GM19099 (cell line): Measurements from ENCODE around the gene ZAP70.

Source experiments
- POLR2A ChIP-seq: IDR thresholded peaks from 3 replicates; pipeline ENCODE4 v1.6.1; 2011; ENCODE audit warnings: low read depth; ENCODE audit not compliant: insufficient read length; ENCODE audit errors: extremely low read depth

Gene ZAP70

DNA sequence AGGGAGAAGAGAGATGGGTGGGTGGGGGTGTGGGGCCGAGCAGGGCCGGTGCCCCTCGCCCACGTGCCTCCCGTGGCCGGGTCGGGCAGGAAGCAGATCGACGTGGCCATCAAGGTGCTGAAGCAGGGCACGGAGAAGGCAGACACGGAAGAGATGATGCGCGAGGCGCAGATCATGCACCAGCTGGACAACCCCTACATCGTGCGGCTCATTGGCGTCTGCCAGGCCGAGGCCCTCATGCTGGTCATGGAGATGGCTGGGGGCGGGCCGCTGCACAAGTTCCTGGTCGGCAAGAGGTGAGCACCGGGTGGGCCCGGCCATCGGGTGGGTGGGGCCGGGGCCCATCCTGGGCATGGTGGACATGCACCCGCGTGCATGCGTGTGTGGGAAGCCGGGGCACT lies 21.8 kb downstream of the ZAP70 start:
- no peak for TF ChIP-seq POLR2A

DNA sequence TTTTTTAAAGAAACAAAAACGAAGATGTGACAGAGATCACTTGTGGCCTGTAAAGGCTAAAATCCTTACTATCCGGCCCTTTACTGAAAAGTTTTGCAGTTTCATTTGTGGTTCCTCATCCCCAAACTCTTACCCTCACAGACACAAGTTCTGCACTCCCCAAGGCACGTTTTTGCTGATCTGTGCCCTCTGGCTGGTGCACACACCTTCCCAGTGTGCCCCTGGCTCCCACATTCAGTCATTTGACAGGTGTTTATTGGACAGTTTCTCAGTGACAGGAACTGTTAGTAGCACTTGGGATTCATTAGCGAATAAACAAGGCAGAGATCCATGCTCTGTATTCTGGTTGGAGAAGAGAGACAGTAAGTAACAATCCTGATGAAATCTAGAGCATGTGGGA lies 22.8 kb downstream of the ZAP70 start:
- TF ChIP-seq POLR2A = no peak

DNA sequence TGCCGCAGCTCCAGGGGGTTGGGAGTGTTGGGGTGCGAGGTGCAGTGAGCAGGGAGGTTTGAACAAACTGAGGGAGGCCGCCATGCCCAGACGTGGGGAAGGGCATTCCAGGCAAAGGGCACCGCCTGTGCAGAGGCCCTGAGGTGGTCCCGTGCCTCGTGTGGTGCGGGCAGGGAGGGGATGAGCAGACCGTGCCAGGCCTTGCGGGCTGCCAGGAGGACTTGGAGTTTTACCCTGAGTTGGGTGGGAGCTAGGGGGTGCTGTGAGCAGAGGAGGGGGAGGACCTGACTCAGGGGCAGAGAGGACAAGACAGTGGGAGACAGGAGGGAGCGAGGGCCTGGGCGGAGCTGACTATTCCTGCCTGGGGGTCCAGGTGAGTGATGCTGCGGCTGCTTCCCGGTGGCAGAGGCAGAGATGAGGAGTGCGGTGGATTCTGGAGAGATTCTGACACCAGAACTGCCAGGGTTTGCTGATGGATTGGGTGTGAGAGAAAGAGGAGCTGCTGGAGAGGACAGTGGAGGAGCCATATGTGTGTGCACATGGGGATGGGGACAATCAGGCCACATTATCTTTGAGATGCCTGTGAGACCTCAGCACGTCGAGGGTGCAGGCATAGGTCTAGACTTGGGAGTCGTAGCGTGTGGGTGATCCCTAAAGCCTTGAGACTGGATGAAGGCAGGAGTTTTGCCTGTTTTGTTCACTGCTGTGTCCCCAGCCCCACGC lies 23.4 kb downstream of the ZAP70 start:
- no peak for TF ChIP-seq POLR2A

DNA sequence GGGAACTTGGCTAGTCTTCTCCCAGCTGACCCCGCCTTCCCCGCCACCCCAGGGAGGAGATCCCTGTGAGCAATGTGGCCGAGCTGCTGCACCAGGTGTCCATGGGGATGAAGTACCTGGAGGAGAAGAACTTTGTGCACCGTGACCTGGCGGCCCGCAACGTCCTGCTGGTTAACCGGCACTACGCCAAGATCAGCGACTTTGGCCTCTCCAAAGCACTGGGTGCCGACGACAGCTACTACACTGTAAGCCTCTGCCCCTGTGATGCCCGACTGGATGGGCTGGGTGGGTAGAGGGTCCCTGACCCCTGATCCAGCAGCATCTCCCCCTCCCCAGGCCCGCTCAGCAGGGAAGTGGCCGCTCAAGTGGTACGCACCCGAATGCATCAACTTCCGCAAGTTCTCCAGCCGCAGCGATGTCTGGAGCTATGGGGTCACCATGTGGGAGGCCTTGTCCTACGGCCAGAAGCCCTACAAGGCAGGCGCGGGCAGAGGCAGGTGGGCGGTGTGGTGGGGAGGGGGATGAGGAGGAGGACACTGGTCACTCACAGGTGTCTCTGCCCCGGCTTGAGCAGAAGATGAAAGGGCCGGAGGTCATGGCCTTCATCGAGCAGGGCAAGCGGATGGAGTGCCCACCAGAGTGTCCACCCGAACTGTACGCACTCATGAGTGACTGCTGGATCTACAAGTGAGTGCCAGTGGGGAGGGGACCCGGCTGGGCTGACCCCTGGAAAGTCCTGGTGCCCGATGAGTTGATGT lies 24.2 kb downstream of the ZAP70 start:
- no peak for TF ChIP-seq POLR2A

DNA sequence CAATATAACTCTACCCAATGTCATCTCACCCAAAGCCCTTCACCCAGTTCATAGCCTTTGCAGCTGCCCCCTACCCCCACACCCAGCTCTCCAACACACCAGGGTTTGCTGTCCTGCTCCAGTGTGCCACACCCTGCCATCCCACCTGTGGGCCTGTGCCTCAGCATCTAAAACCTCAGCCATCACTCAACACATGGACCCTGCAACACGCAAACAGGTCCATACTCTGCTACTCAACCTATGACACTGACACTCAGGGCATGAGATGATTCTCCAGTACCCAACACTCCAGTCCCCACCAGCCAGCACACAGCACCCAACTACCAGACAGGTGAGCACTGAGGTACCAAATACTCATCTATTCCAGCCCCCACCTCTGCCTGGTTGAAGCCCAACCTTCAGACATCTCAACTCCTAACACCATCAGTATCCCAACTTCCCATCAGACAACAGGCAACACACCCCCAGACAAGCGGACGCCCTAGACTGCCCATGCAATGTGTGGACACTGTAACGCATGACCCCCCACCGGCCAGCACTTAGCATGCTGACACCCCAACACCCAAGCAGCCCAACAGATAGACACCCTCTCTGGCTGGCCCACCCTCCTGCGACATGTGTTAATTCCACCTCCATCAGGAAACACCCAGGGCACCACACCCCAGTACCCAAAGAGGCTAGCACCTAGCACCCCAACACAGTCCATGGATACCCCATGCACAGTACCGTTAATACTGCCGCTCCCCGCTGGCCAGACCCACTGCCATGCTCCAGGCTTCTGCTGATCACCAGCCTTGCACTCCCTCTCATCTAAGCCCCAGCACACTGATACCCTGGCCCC lies 25.0 kb downstream of the ZAP70 start:
- no peak for TF ChIP-seq POLR2A

DNA sequence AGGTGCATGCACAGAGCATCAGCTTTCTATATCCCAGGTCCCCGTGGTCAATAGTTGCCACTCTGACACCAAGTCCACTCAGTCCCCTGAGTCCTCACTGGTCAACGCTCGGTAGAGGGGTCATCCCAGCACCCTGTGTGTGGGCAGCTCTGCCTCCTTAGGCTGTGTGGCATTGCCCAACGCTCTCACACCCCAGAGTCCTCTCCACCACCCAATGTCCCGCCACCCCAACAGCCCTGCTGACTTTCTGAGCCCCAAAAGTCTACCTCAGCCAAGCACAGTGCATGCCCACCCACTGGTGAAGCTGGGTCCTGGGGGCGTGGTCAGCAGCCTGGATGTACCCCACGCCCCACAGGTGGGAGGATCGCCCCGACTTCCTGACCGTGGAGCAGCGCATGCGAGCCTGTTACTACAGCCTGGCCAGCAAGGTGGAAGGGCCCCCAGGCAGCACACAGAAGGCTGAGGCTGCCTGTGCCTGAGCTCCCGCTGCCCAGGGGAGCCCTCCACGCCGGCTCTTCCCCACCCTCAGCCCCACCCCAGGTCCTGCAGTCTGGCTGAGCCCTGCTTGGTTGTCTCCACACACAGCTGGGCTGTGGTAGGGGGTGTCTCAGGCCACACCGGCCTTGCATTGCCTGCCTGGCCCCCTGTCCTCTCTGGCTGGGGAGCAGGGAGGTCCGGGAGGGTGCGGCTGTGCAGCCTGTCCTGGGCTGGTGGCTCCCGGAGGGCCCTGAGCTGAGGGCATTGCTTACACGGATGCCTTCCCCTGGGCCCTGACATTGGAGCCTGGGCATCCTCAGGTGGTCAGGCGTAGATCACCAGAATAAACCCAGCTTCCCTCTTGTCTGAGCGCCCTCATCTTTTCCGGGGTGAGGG lies 25.9 kb downstream of the ZAP70 start:
- TF ChIP-seq POLR2A = no peak

DNA sequence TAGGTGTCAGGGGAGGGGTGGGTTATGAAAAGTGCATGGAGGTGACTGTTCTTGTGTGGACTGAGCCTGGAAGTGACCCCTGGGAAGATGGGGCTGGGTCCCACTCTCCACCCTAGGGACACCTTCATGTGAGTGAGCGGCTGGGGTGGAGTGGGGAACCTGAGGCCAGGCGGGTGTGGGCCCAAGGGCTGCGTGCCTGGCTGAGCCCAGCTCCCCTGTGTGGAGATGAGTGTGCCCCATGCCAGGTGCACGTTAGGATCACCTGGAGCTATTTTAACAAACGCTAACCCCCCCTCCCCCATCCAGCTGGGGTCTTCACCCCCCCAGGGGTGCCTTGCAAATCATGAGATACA lies 26.5 kb downstream of the ZAP70 start:
- no peak for TF ChIP-seq POLR2A

DNA sequence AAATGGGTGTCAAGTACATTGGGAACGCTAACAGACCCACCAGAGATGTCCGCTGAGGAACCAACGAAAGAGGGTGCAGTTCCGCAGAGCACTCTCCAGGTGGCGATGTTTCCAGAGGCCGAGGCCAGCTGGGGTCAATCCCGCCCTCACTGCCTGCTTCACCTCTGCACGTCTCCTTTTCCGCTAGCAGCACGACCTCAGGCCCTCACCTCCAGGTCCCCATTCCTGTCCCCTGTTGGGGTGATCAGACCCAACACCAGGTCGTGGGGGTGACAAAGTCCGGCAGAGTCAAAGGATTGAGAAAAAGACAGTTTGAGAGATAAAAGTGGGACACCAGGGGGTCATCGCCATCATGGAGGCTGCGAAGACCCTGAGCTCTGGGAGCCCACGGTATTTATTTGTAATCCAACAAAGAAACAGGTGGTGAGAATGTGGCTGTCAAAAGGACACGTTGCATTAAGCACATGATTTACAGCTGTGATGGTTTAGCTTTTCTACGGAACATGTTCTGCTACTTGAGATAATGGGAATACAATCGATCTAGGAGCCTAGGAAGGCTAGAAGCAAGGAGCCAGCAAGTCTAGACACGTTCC lies 27.3 kb downstream of the ZAP70 start:
- no peak for TF ChIP-seq POLR2A

DNA sequence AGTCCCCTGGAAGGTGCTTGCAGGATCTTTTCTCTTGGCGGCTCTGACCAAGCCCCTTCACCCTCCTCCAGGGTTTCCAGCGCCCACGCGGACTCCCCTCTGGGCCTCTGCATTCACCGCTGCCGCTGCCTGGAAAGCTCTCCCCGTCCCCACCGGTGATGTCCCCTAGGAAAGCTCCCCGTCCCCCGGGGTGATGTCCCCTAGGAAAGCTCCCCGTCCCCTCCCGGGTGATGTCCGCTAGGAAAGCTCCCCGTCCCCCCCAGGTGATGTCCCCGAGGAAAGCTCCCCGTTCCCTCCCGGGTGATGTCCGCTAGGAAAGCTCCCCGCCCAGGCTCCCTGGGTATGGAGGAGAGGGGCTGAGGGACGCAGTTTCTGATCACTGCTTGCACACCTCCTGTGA lies 27.9 kb downstream of the ZAP70 start:
- no peak for TF ChIP-seq POLR2A

DNA sequence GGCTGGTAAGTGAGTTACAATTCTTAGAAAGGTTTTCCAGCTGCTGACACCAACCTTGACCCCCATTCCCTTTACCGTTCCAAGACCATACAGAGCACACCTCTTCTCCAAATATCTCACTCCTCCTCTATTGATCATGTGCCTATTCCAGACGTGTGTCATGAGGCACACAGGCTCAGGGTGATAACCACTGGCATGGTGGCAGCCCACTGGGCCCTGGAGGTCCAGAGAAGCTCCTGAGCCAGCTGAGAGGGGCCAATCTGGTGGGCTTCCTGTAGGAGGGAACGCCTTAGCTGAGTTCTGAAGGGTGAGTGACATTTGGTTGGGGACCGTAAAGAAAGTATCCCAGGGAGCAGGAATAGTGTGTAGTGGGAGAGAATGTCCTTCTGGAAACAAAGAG lies 28.3 kb downstream of the ZAP70 start:
- TF ChIP-seq POLR2A = no peak

DNA sequence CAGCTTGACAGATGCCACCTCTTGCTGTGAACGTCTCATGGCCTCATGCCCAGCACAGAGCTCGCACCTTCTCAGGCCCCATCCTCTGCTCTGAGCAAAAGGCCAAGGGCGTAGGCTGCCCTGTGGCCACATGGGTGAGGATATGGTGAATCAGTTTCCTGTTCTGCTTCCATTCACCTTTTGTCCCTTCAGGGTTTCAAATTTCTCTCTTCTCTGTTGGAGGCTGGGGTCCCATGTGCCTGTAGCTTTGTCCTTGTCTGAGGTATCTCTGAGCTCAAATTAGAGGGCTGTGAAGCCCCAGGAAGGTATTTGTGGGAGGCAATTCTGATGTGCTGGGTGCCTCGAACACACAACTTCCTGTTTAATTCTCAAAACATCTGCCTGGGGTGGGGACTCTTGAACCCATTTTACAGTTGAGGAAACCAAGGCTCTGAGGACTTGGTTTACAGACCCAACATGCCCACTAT lies 29.0 kb downstream of the ZAP70 start:
- TF ChIP-seq POLR2A = no peak

DNA sequence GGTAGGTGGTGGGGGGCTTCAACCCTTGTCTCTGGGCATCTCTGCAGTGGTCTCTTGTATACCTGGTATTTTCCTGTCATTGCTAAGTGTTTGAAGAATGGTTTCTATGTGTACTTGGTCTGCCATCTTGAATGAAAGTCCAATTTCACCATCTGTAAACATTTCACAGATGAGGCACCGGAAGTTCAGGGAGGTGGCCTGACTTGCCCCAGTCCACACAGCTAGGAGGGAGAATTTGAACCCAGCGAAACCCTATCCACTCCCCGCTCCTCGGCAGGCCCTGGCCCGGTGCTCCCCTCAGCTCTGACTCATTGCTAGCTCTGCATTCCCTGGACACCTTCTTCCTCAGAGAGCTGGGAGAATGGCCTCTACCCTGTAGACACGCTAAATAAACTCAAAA lies 30.5 kb downstream of the ZAP70 start:
- TF ChIP-seq POLR2A = no peak

DNA sequence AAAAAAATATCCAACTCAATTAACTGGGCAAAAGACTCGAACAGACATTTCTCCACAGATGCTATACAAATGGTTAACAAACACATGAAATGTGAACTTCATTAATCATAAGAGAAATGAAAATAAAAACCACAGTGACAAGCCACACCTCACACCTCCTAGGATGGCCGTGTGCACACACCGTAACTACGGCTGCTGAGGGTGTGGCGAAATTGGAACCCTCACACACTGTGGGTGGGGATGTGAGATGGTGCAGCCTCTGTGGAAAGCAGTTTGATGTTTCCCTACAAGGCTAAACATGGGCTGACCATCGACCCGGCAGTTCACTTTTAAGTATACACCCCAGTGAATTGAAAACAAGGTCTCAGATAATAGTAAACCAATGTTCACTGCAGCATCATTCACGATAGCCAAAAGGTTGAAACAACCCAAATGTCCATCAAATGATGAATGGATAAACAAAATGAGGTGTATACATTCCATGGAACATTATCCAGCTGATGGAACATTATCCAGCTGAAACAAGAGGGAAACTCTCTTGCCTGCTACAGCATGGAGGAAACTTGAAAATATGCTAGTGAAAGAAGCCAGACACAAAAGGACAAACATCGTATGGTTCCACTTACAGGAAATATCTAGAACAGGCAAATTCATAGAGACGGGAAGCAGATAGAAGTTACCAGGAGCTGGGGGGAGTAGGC lies 32.2 kb downstream of the ZAP70 start:
- no peak for TF ChIP-seq POLR2A

DNA sequence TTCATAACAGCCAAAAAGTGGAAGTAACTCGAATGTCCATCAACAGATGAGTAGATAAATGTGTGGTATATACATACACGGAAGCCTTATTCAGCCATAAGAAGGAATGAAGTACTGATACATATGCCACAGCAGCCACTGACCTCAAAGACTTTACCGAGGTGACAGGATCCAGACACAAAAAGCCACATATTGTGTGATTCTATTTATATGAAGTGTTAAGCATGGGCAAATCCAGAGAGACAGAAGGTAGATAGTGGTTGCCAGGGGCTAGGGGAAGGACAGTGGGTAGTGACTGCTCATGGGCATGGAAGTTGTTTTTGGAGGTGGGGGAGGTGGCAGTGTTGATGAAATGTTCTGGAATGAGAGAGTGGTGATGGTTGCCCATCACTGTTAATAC lies 33.9 kb downstream of the ZAP70 start:
- no peak for TF ChIP-seq POLR2A
